GM12872 (cell line): ENCODE measurements around the gene NR1H2.

Experiments
- TF ChIP-seq, protein P1 (sequence below): IDR thresholded peaks from 3 replicates; pipeline ENCODE4 v1.5.1; 2011; ENCODE audit warnings: low read depth, mild to moderate bottlenecking, low read length, moderate library complexity; ENCODE audit not compliant: insufficient read depth

NR1H2 gene

DNA sequence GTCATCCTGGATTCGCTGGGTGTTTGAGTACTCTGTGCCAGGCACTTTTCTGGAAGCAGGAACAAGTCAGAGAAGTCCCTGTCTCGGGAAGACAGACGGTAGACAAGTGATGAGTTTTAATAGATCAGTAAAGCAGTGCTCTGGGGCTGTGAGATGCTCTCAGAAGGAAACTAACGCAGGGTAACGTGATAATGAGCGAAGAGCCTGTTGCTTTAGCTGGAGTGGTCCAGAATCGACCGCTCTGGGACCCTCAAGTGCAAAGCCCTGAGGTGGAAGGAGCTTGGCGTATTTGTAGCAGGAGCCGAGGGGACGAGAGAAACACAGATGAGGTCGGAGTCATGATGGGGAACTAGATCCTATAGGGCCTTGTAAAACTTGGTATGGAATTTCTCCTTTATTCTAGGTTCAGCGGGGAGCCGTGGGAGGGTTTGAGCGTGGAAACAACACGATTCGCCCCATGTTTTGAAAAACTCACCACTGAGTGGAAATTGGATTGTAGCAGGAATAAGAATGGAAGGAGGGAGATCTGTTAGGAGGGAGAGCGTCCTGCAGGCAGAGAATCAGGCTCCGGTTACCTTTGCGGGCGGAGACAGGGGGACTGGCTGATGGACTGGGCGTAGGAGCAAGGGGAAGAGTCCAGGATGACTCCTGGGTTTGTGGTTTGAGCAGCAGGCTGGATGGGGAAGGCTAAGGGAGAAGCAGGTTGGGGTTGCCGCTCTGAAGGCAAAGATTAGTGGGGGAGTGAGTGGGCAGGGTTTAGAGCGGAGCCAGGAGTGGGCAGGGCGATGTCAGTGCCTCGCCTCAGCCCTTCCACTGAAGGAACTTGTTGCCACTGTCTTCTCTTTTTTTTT lies 8.7 kb downstream of the NR1H2 start:
- TF ChIP-seq, protein P1, sequence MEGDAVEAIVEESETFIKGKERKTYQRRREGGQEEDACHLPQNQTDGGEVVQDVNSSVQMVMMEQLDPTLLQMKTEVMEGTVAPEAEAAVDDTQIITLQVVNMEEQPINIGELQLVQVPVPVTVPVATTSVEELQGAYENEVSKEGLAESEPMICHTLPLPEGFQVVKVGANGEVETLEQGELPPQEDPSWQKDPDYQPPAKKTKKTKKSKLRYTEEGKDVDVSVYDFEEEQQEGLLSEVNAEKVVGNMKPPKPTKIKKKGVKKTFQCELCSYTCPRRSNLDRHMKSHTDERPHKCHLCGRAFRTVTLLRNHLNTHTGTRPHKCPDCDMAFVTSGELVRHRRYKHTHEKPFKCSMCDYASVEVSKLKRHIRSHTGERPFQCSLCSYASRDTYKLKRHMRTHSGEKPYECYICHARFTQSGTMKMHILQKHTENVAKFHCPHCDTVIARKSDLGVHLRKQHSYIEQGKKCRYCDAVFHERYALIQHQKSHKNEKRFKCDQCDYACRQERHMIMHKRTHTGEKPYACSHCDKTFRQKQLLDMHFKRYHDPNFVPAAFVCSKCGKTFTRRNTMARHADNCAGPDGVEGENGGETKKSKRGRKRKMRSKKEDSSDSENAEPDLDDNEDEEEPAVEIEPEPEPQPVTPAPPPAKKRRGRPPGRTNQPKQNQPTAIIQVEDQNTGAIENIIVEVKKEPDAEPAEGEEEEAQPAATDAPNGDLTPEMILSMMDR = no peak

DNA sequence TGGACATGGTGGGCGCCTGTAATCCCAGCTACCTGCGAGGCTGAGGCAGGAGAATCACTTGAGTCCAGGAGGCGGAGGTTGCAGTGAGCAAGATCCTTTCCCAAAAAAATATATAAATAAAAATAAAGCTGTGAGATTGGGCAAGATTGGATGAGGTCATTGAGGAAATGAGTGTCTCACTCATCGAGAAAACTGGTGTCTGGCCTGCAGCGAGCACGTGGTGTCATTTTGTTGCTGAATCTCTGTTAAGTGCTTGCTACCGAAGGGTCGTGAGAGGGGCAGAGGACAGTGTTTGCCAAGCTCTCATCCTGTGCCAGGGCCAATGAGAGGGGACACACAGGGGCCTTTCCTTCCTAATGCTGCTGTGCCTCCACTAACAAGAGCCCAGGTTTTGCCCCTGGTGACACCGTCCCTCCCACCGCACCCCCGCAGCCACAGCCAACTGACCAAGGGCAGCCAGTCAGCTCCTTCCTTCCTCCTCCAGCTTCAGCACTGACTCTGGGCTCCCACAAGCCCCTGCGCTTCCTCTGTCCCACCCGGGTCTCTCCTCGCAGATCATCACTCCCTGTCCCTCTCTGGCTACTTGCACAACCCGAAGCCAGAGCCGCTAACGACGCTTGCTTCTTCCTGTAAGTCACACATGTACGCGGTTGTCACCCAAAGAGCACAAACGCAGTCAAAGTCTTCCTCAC lies 11.1 kb downstream of the NR1H2 start:
- TF ChIP-seq, protein P1 = no peak

DNA sequence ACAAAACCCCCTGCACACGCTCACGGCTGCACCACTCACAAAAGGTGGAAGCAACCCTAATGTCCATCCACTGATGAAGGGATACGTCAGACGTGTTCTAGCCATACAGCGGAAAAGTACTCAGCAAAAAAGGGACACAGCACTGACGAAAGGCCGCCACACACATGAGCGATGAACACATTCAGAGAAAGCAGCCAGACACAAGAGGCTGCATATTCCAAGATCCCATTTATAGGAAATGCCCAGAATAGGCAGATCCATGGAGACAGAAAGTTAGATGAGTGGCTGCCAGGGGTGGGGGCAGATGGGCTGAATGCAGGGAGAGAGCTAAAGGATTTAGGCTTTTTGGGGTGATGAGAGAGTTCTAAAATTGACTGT lies 11.6 kb downstream of the NR1H2 start:
- TF ChIP-seq, protein P1 = no peak

DNA sequence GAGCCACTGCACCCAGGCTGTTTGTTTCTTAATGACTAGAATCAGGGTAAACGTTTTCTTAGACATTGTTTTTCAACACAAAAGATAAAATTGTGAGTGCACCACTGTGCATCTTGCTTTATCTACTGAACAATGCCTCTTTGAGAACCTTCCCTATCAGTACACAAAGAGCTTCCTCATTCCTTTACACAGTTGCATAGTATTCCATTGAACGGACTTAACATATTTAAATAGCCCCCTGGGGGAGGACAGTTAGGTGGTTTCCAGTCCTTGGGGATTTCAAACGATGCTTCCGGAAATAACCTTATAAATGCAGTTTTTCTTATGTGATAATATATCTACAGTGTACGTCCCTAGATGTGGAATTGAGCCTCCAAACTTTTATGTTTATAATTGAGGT lies 16.5 kb downstream of the NR1H2 start:
- TF ChIP-seq, protein P1 = no peak

DNA sequence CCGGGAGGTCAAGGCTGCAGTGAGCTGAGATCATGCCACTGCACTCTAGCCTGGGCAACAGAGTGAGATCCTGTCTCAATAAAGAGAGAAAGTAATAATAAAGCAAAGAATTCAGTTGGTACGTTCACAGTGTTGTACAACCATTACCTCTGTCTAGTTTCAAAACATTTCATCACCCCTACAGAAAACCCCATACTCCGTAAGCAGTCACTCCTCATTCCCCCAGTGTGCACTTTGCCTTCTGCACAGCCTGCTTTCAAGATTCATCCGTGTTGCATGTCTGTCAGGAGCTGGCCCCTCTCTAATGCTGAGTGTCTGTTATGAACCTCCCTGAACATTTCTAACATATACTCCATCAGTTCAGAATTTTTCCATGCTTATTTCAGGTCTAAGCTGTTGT lies 17.3 kb downstream of the NR1H2 start:
- TF ChIP-seq, protein P1 = no peak

DNA sequence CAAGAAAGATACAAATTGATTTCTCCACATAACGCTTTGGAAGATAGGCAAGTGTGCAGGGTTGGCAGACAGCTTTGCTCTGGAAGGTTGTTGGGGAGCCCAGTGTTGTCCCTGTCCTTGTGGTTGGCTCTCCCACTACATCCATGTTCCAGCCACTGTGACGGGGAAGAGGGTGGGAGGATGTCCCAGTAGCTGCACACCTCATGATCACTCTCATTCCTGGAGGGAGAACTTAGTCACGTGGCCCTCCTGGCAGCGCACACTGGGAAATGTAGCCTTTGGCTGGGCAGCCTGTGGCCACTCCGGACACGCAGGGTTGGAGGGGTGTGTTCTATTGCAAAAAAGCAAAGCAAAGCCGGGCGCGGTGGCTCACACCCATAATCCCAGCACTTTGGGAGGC lies 17.8 kb downstream of the NR1H2 start:
- TF ChIP-seq, protein P1 = no peak

DNA sequence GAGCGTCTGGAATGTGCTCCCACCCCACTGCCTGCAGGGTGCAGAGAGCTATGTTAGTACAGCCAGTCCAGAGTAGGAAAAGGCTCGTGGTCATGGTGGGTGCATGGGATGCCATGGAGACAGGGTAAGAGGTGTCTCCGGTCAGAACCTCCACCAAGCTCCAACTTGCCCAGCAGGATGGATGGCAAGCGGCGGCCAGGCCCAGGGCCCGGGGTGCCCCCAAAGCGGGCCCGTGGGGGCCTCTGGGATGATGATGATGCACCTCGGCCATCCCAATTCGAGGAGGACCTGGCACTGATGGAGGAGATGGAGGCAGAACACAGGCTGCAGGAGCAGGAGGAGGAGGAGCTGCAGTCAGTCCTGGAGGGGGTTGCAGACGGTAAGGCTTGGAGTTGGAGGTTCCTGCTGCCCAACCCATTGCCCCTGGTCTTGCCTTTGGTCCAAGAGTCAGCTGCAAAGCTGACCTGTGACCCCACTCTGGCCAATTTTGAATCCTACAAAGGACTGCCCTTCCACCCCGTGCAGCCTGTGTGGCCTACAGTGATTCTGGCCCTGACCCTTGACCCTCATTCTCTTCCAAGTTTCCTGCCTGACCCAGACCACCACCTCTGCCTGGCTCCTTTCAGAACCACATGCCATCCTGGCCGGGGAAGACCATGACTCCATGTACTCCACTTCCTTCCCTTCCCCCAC lies 22.6 kb downstream of the NR1H2 start:
- TF ChIP-seq, protein P1 = no peak
